ENCODE data around the gene CEL.

DNA sequence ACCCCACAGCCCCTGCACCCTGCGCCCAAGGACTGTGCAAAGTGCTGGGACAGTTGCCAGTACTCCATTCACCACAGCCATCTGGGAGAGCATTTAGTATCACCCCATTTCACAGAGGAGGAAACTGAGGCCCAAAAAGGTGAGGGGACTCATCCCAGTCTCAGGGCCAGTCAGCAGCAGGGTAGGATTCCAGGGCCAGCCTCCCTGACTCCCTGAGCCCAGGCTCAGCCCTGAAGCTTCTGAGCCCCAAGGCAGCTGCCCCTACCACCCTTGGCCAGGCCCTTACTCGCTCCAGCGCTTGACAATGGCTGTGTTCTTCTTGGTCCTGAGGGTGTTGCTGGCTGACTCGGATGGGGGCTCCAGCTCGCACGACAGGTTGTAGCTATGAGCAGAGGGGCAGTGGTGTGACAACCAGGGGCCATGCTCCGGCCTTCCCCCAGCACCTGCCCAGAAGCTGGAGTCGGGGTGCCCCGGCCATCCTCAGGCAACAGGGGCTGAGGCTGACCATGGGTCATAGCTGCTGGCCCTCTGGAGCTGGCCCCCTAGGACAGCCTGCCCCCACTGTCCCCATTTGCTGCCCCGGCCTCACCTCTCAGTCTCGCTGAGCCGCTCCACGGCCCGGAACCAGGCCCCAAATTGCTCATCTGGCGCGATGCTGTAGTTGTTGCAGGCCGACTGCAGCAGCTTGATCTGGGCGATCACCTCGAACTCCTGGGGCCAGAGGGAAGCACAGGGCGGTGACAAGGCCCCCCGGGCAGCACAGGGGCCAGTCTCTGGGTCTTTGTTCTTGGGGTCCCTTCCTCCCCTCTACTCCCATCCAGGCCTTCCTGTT lies 40.6 kb downstream of the CEL start:
- TF ChIP-seq POLR2AphosphoS5 (IDR thresholded peaks at IDR 0.05), result no peak
- TF ChIP-seq, protein P1, sequence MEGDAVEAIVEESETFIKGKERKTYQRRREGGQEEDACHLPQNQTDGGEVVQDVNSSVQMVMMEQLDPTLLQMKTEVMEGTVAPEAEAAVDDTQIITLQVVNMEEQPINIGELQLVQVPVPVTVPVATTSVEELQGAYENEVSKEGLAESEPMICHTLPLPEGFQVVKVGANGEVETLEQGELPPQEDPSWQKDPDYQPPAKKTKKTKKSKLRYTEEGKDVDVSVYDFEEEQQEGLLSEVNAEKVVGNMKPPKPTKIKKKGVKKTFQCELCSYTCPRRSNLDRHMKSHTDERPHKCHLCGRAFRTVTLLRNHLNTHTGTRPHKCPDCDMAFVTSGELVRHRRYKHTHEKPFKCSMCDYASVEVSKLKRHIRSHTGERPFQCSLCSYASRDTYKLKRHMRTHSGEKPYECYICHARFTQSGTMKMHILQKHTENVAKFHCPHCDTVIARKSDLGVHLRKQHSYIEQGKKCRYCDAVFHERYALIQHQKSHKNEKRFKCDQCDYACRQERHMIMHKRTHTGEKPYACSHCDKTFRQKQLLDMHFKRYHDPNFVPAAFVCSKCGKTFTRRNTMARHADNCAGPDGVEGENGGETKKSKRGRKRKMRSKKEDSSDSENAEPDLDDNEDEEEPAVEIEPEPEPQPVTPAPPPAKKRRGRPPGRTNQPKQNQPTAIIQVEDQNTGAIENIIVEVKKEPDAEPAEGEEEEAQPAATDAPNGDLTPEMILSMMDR (IDR thresholded peaks at IDR 0.05), result no peak
- TF ChIP-seq POLR2A (IDR thresholded peaks at IDR 0.05), result no peak
